Liver (tissue), 9 donors: ENCODE results near the gene FN1. TPM values are rescaled to one million over a fixed set of nuclear protein-coding genes. Genes with fewer than 3 reads are reported as not detected.

Source experiments
- DNase-seq: peaks from one replicate; pipeline ENCODE4 v3.0.0-alpha.2; 2017; ENCODE audit warnings: low spot score
- H3K27ac ChIP-seq, 2 donors: one replicate each; pipeline ENCODE4 v1.7.0; 2013; ENCODE audit warnings: inconsistent platforms in 2 of 2, low read length in 2 of 2, control low read depth in 1 of 2, low read depth in 1 of 2, mild to moderate bottlenecking in 1 of 2
- H3K27me3 ChIP-seq, 4 donors: one replicate each; pipeline versions ENCODE4 v1.6.1 to v1.7.0; 2013; ENCODE audit warnings: low read length in 3 of 4, inconsistent platforms in 1 of 4, mild to moderate bottlenecking in 1 of 4, moderate library complexity in 1 of 4; ENCODE audit not compliant: control insufficient read depth in 4 of 4, insufficient read depth in 4 of 4
- H3K36me3 ChIP-seq, 4 donors: one replicate each; pipeline versions ENCODE4 v1.6.1 to v1.7.0; 2013; ENCODE audit warnings: low read length in 3 of 4, mild to moderate bottlenecking in 3 of 4, low read depth in 1 of 4, moderate library complexity in 1 of 4; ENCODE audit not compliant: control insufficient read depth in 4 of 4, insufficient read depth in 3 of 4
- H3K4me1 ChIP-seq, 4 donors: one replicate each; pipeline versions ENCODE4 v1.6.1 to v1.7.0; 2013; ENCODE audit warnings: low read length in 3 of 4, mild to moderate bottlenecking in 3 of 4, moderate library complexity in 1 of 4; ENCODE audit not compliant: control insufficient read depth in 4 of 4, insufficient read depth in 4 of 4
- H3K4me3 ChIP-seq, 3 donors: one replicate each; pipeline versions ENCODE4 v1.6.1 to v1.7.0; 2013; ENCODE audit warnings: low read length in 3 of 3, control low read depth in 1 of 3, low read depth in 1 of 3, mild to moderate bottlenecking in 1 of 3
- H3K9ac ChIP-seq, 2 donors: one replicate each; pipeline ENCODE4 v1.7.0; 2013; ENCODE audit warnings: low read length in 2 of 2, mild to moderate bottlenecking in 2 of 2, moderate library complexity in 2 of 2, control low read depth in 1 of 2, low read depth in 1 of 2
- H3K9me3 ChIP-seq, 4 donors: one replicate each; pipeline versions ENCODE4 v1.6.1 to v1.7.0; 2013; ENCODE audit warnings: low read length in 3 of 4; ENCODE audit not compliant: control insufficient read depth in 4 of 4
- CTCF ChIP-seq: fragments of 150-350 bp; IDR thresholded peaks from 2 replicates; pipeline ENCODE4 v1.5.1; 2017; ENCODE audit warnings: improper control_type of control experiment, low read depth, low read length; ENCODE audit not compliant: missing input control
- EGR1 ChIP-seq, 2 donors: IDR thresholded peaks; 2 replicates each; pipeline ENCODE4 v1.6.1; 2016 to 2018; ENCODE audit warnings: antibody characterized with exemption in 2 of 2, low read depth in 2 of 2
- FOXA1 ChIP-seq: IDR thresholded peaks from 2 replicates; pipeline ENCODE4 v1.6.1; 2016; ENCODE audit warnings: antibody characterized with exemption
- FOXA2 ChIP-seq: IDR thresholded peaks from 2 replicates; pipeline ENCODE4 v1.6.1; 2016; ENCODE audit warnings: antibody characterized with exemption
- GABPA ChIP-seq, 2 donors: IDR thresholded peaks in 1 of 2; conservative IDR thresholded peaks in 1 of 2; 2 replicates each; pipeline ENCODE4 v1.6.1; 2016; ENCODE audit warnings: antibody characterized with exemption in 2 of 2, mild to moderate bottlenecking in 1 of 2, moderate library complexity in 1 of 2
- HNF4A ChIP-seq, 2 donors: conservative IDR thresholded peaks; 2 replicates each; pipeline ENCODE4 v1.6.1; 2016; ENCODE audit warnings: antibody characterized with exemption in 2 of 2, mild to moderate bottlenecking in 2 of 2
- JUND ChIP-seq, 2 donors: IDR thresholded peaks; 2 replicates each; pipeline ENCODE4 v1.6.1; 2016; ENCODE audit warnings: antibody characterized with exemption in 2 of 2
- MAX ChIP-seq: IDR thresholded peaks from 2 replicates; pipeline ENCODE4 v1.6.1; 2016; ENCODE audit warnings: antibody characterized with exemption
- NR2F2 ChIP-seq: IDR thresholded peaks from 2 replicates; pipeline ENCODE4 v1.6.1; 2016; ENCODE audit warnings: antibody characterized with exemption
- RAD21 ChIP-seq, 2 donors: IDR thresholded peaks; 2 replicates each; pipeline ENCODE4 v1.6.1; 2016; ENCODE audit warnings: antibody characterized with exemption in 2 of 2, mild to moderate bottlenecking in 2 of 2
- REST ChIP-seq: IDR thresholded peaks from 2 replicates; pipeline ENCODE4 v1.6.1; 2016; ENCODE audit warnings: antibody characterized with exemption, mild to moderate bottlenecking
- RXRA ChIP-seq, 2 donors: IDR thresholded peaks; 2 replicates each; pipeline ENCODE4 v1.6.1; 2017 to 2018; ENCODE audit warnings: antibody characterized with exemption in 2 of 2, mild to moderate bottlenecking in 1 of 2
- SP1 ChIP-seq: IDR thresholded peaks from 2 replicates; pipeline ENCODE4 v1.6.1; 2018; ENCODE audit warnings: antibody characterized with exemption, mild to moderate bottlenecking
- TAF1 ChIP-seq: conservative IDR thresholded peaks from 2 replicates; pipeline ENCODE4 v1.6.1; 2016; ENCODE audit warnings: antibody characterized with exemption, mild to moderate bottlenecking
- YY1 ChIP-seq: IDR thresholded peaks from 2 replicates; pipeline ENCODE4 v1.6.1; 2016; ENCODE audit warnings: antibody characterized with exemption, mild to moderate bottlenecking
- WGBS: extraction: QIAGEN DNeasy Blood & Tissue Kit; methylation state at CpG from one replicate; pipeline ENCODE4 v1.1.7; 2013; 5-methylcytosine and 5-hydroxymethylcytosine counted together
- polyA plus RNA-seq, 2 donors: library from polyadenylated mRNA; stranded (reverse) in 1 of 2; unstranded in 1 of 2; fragments of 200-250 nt in 1 of 2; fragments of >200 nt in 1 of 2; fragmentation: Nextera tagmentation in 1 of 2; extraction: Ambion mirVana in 1 of 2; gene quantifications; one replicate each; pipeline versions ENCODE4 v1.2.1 to v1.2.3, GENCODE V29; 2013 to 2015
- total RNA-seq, 2 donors: library from RNA; depleted of rRNA; stranded (reverse); fragments of >200 nt; gene quantifications; one replicate each; pipeline ENCODE4 v1.2.3, GENCODE V29; 2014
- TF ChIP-seq, protein P1 (sequence below): IDR thresholded peaks from 2 replicates; pipeline ENCODE4 v1.6.1; 2016; ENCODE audit warnings: antibody characterized with exemption
- TF ChIP-seq, protein P2 (sequence below): IDR thresholded peaks from 2 replicates; pipeline ENCODE4 v1.6.1; 2016; ENCODE audit warnings: antibody characterized with exemption
- donor health status: healthy.
- donor health status: healthy.
- donor health status: healthy.
- donor health status: healthy.
- donor health status: healthy.

FN1 gene
- total and polyA plus RNA-seq, 4 donors: 545 to 1,402 (median 837) TPM

DNA sequence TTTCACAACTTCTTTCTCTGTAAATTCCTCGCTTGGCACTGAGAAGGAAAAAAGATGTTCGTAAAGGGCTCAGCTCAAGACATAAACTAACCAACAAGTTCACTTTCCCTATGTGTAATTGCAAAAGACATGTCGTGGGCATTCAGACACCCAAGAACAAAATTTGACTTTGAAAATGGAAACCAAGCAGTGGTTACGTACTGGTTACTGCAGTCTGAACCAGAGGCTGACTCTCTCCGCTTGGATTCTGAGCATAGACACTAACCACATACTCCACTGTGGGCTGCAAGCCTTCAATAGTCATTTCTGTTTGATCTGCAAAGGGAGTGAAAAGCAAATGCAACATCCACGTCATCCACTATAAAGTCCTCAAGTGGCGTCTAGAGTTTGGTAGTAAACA lies 53.9 kb downstream of the FN1 start:
- 93% methylated on average over 7 of the region's 7 CpGs for WGBS
- Histone ChIP-seq H3K27ac (no peak overlapping the region), H3K9me3 (no peaks in the 10 kb centered on the region), H3K36me3 (peaks cover 32 to 88% (median 85%) of the 10 kb centered on the region in 4 donors), H3K4me3 (no peak overlapping the region), H3K27me3 (no peaks in the 10 kb centered on the region), H3K9ac (no peak overlapping the region), H3K4me1 (no peaks in the 10 kb centered on the region)
- TF ChIP-seq REST: no peak
- TF ChIP-seq MAX: no peak
- TF ChIP-seq RAD21 (IDR thresholded peaks at IDR 0.05): no peak
- TF ChIP-seq FOXA1: no peak
- no peak for TF ChIP-seq JUND (IDR thresholded peaks at IDR 0.05)
- TF ChIP-seq, protein P1, sequence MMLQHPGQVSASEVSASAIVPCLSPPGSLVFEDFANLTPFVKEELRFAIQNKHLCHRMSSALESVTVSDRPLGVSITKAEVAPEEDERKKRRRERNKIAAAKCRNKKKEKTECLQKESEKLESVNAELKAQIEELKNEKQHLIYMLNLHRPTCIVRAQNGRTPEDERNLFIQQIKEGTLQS: no peak
- TF ChIP-seq RXRA (IDR thresholded peaks at IDR 0.05): no peak
- TF ChIP-seq CTCF: no peak
- TF ChIP-seq EGR1 (IDR thresholded peaks at IDR 0.05; ENCODE audit: low read depth in 2 of 2): no peak
- no peak for TF ChIP-seq YY1
- TF ChIP-seq, protein P2, sequence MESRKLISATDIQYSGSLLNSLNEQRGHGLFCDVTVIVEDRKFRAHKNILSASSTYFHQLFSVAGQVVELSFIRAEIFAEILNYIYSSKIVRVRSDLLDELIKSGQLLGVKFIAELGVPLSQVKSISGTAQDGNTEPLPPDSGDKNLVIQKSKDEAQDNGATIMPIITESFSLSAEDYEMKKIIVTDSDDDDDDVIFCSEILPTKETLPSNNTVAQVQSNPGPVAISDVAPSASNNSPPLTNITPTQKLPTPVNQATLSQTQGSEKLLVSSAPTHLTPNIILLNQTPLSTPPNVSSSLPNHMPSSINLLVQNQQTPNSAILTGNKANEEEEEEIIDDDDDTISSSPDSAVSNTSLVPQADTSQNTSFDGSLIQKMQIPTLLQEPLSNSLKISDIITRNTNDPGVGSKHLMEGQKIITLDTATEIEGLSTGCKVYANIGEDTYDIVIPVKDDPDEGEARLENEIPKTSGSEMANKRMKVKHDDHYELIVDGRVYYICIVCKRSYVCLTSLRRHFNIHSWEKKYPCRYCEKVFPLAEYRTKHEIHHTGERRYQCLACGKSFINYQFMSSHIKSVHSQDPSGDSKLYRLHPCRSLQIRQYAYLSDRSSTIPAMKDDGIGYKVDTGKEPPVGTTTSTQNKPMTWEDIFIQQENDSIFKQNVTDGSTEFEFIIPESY: no peak
- no peak for TF ChIP-seq SP1
- no peak for TF ChIP-seq HNF4A (conservative IDR thresholded peaks at IDR 0.05)
- TF ChIP-seq FOXA2: no peak
- no peak for DNase-seq

- no peak overlapping the region for H3K27ac ChIP-seq
- no peaks in the 10 kb centered on the region for H3K9me3 ChIP-seq
- no peak overlapping the region for H3K4me3 ChIP-seq
- no peak overlapping the region for H3K9ac ChIP-seq
- peaks cover 29 to 92% (median 85%) of the 10 kb centered on the region in 4 donors for H3K36me3 ChIP-seq
- 90% methylated on average over 7 of the region's 7 CpGs for WGBS
- no peaks in the 10 kb centered on the region for H3K4me1 ChIP-seq
- no peak for DNase-seq
- H3K27me3 ChIP-seq: no peaks in the 10 kb centered on the region
- TF ChIP-seq REST (no peak), JUND (IDR thresholded peaks at IDR 0.05) (no peak), GABPA (IDR thresholded peaks at IDR 0.05 in 1 of 2, conservative IDR thresholded peaks at IDR 0.05 in 1 of 2) (no peak), HNF4A (conservative IDR thresholded peaks at IDR 0.05) (no peak), CTCF (no peak), RXRA (IDR thresholded peaks at IDR 0.05) (no peak), TAF1 (no peak), SP1 (no peak), YY1 (no peak), RAD21 (IDR thresholded peaks at IDR 0.05) (no peak), MAX (no peak), FOXA2 (no peak), NR2F2 (no peak)
- TF ChIP-seq, protein P1: no peak
Observed at GRCh38 chr2:215380699-215381098, 55.2 kb downstream of the FN1 start.
